Stimulated activated CD4-positive, alpha-beta T cell treated with anti-CD3 and anti-CD28 coated beads, Interleukin-4, amount 100 ng/mL, for 24 hours (primary cell): ENCODE results near the gene SLC6A18.

ENCODE experiments used
- DNase-seq: peaks from one replicate; pipeline ENCODE4 v3.0.0-alpha.2; 2020

Gene SLC6A18

DNA sequence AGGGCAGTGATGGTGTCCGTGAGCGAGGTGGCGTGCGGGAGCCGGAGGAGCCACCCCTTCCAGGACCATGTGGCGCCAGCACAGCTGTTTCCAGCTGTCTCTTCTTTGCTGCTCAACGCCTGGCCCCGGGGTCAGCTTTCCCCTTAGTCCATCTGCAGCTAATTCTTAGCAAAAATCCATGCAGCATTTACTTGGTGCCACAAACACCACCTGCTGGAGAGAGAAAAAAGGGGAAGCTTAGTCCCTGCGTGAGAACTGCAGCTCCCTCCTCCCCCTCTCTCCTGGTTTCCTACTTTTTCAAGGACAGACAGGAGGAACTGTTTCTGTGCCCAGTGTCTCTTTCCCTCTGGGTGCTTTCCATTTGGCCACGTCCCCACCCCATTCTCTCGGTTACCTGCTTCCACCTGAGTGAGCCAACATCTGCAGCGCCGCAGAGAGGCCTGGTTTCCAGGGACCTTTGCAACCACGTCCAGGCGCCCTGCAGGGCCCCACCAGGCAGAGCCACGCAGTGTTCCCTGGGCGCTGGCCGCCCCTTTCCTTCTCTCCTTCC lies 20.4 kb upstream of the SLC6A18 start:
- no peak for DNase-seq

GRCh38 chr5:1205255-1206180 lies 19.7 kb upstream of the SLC6A18 start:
- DNase-seq, result no peak

DNA sequence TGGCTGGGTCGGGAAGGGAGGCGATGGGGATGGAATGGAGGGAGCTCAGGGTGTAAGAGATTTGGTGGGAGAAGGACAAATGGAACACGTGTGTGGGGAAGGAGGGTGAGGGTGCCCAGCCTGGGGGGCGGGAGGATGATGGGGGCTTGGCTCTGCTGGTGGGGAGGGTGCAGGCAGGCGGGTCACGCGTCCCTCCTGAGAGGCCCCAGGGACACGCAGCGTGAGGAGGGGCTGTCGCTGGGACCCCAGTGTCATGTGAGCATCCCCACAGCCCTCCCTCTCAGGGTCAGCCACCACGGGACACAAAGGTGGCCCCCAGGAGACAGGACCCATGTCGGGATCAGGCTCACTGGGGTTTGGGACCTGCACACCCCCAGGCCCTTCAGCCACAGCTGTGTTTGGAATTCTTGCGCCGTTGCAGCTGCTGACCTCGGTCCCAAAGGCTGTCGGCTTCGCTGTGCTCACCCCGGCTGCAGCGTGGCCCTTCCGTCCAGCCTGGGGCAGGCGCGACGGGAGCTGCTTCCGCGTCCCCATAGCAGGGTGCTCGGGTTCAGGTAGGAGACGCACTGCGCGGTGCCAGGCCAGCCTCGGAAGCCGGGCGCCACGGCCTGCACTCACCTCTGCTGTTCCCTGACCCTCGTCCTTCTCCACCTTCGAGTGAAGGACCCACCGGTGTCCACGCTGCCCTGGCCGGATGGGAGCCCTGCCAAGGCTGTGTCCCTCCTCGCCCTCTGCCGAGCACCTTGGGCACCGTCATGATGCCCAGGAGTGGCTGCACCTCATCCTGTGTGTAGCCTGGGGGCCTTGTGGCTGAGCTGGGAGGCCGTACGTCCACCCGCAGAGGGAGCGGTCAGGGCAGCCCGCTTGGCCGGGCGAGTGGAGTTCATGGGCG lies 18.4 kb upstream of the SLC6A18 start:
- DNase-seq, result no peak

GRCh38 chr5:1207555-1207954 lies 17.6 kb upstream of the SLC6A18 start:
- DNase-seq, result no peak

GRCh38 chr5:1208221-1208742 lies 16.9 kb upstream of the SLC6A18 start:
- DNase-seq, result no peak

DNA sequence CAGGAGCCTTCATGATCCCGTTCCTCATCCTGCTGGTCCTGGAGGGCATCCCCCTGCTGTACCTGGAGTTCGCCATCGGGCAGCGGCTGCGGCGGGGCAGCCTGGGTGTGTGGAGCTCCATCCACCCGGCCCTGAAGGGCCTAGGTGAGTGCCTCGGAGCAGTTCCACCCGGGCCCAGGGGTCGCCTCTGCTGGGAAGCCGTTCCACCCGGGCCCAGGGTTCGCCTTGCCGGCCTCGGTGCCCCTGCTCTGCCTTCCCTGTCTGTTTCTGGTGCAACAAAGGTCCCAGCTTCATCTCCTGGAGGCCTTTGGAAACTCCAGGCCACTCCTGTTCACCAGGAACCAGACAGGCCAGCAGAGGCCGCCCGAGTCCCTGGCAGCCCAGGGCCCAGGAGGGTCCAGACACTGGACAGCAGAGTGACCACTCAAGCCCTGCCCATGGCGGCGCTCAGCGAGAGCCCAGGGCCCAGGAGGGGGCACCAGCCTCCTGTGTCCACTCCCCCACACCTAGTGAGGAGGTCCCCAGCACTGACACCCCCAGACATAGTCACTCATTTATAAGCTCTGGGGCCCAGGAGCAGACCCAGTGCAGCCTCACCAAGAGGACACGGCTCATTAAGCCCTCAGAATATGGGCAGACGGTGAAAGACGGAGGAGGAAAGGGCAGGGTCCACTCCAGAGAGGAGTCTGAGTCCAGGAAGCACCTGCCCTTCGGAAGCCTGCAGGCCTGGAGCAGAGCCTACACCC lies 16.3 kb upstream of the SLC6A18 start:
- DNase-seq, result no peak

DNA sequence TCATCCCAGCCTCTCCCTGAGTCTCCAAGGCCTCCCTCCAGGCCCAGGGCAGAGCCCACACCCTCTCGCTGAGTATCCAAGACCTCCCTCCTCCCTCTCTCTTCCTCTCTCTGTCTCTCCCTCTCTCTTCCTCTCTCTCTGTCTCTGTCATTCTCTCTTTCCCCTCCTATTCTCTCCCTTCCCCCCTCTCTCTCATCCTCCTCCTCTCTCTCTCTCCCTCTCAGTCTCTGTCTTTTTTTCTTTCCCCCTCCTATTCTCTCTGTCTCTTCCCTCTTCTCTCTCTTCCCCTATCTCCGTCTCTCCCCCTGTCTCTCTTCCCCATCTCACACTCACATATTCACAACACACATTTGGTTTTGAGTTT lies 15.7 kb upstream of the SLC6A18 start:
- DNase-seq, result no peak

DNA sequence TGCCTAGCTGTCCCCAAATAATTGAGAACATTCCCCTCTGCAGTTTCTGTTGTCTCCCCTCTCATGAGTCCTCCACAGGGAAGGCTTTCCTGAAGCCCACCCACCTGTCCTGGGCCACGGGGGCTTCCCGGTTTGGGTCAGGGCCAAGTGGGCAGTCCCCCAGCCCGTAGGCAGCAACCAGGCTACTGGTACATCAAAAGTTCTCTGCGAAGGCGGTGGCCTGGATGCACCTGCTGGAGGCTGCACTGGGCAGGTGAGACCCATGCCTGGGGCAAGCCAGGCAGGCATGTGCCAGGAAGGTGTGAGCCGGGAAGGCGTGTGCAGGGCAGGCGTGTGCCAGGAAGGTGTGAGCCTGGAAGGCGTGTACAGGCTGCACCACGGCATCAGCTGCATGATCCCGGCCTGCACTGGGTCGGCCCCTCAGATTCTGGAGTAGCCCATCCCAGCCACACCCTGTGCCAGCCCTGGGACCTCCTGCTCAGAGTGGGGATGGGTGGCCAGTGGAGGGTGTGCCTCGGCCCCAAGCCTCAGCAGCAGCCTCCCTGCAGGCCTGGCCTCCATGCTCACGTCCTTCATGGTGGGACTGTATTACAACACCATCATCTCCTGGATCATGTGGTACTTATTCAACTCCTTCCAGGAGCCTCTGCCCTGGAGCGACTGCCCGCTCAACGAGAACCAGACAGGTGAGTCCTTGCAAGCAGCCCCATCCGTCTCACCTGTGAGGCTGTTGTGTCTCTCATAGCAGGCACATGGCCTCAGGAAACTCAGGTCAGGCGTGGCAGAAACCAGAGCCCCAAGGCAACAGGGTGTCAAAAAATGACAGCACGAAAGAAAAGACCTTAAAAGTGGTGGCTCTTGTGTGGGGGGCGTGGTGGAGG lies 15.0 kb upstream of the SLC6A18 start:
- no peak for DNase-seq

DNA sequence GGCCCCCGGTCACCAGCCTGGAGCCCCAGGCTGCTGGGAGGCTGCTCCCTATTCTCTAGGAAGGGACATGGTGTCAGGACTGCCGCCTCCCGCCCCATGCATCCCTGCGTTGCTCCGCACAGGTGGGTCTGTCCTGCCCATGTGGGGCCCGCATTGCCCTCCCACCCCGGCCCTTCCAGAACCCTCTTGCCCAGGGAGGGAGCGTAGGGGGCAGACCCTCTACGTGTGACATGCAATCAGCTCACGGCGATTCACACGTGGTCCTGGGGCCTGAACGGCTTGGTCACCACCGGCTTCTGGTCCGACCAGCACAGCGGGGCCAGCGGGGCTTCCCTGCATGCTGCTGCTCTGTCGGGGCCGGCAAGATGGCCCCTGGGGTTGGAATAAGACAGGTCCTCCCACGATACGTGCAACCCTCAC lies 14.3 kb upstream of the SLC6A18 start:
- no peak for DNase-seq

DNA sequence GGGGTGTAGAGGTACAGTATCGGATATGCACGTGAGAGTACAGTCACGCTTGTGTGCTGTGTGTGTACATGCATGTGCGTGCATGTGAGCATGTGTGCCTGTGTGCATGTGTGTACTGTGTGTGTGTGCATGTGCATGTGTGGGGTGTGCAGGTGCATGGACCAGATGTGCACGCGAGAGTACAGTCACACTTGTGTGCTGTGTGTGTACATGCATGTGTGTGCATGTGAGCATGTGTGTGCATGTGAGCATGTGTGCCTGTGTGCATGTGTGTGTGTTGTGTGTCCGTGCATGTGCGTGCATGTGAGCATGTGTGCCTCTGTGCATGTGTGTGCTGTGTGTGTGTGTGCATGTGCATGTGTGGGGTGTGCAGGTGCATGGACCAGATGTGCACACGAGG lies 13.5 kb upstream of the SLC6A18 start:
- DNase-seq, result no peak

- no peak for DNase-seq
These were observed 12.9 kb upstream of the SLC6A18 start for GRCh38 chr5:1212271-1212670.

DNA sequence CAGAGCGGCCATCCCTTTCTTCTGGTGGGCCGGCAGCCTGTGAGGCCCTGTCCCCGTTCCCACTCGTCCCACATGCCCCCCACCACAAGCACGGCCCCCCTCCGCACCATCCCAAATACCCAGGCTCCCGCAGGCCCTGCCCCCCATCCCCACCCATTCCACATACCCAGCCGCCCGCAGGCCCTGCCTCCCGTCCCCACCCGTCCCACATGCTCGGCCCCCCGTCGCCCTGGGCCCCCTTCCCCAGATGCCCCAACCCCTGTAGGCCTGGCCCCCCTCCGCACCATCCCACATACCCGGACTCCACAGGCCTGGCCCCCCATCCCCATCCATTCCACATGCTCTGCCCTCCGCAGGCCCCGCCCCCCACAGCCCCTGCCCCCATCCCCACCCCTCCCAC lies 12.3 kb upstream of the SLC6A18 start:
- no peak for DNase-seq

- DNase-seq, result no peak
These were observed 11.5 kb upstream of the SLC6A18 start for GRCh38 chr5:1213508-1214162.

DNA sequence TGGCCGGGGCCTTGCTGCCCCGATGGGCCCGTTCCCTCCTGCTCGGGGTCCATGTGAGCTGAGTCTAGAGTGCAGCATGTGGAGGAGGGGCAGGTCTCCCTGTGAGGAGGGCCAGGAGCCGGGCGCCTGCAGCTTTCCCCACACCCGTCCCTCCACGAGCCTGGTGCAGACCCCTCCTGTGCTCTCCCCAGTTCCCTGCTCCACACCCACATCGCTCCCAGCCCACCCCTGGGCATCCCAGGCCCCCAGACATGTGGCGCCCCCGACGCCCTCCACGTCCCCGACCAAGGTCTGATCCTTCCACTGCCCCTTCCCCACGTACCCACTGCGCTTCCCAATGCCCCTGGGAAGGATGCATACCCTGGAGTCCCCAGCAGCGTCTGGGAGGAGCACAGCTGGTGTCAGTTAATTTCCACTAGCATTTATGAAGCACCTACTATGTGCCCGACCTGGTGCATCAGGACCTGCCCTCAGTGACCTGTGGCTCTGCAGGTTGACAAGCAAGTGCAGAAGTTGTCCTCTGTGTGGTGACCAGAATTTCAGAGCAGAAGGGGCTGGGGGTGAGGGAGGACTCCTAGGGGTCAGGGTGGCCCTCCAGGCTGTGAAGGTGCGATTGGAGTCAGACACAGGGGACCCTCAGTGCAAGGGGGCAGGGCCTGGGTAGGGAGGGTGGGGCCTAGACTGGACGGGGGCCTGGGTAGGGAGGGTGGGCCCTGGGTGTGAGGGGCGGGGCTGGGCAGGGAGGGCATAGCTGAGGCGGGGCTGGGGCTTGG lies 10.8 kb upstream of the SLC6A18 start:
- no peak for DNase-seq

DNA sequence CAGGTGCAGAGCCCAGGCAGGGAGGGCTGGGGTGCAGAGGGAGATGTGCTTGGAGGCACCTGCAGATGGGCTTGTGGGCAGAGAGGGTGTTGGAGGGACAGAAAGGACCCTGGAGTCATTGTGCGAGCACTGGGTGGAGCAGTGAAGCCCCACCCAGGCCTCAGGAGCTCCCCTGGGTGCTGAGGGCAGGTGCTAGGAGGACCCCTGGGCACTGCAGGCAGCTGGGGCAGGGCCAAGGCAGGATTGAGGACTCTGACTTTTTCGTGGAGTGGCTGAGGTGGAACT lies 10.3 kb upstream of the SLC6A18 start:
- DNase-seq, result no peak

DNA sequence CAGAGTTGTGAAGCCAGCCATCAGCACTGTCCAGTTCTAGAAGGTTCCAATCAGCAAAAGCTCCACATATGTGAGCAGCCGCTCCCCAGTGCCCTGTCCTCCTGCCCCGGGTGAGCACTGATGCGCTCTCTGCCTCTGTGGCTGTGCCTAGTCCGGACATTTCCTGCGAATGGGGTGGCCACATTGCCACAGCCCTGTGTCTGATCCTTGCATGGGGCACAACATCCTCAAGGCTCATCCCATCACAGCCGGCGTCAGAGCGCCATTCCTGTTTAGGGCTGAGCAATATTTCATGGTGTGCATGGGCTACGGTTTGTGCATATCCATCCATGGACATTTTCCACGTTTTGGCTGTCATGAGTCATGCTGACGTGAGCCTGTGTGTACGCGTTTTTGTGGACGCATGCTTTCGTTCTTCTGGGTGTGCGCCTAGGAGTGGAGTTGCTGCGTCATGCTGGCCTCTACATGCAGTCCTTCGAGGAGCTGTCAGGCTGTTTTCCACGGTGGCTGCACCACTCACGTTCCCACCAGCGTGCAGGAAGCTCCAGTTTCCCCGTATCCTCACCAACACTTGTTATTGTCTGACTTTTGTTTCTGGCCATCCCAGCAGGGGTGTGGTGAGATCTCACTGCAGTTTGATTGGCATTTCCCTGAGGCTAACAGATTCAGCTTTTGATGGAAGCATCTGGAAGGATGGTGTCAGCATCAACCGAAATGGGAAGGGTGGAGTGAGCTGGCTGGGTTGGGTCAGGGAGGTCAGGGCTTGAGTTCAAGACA lies 9.7 kb upstream of the SLC6A18 start:
- DNase-seq, result no peak

- no peak for DNase-seq
These were observed 8.8 kb upstream of the SLC6A18 start for GRCh38 chr5:1216211-1216917.

DNA sequence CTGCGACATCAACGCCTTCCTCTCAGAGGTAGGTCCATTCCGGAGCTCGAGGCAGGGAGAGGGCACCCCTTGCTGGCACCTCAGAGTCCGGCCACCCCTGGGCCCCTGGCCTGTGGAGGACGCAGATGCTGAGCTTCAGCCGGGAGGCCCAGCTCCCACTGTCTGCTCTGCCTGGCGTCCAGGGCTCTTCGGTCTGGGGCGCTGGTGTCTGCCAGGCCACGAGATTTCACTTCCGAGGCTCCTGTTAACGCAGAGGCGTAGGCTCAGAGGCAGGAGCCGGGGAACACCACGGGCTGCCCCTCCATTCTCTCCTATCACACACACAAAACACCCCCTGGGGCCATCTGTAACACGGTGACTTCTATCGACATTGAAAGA lies 8.3 kb upstream of the SLC6A18 start:
- DNase-seq, result no peak

- DNase-seq, result no peak
These were observed 7.5 kb upstream of the SLC6A18 start for GRCh38 chr5:1217596-1218206.
